ENCODE measurements around the gene C1GALT1. TPM values are rescaled to one million over a fixed set of nuclear protein-coding genes. Genes with fewer than 3 reads are reported as not detected.
"Not testable (repeated sequence)": the region's sequence is repeated elsewhere in the genome, so short reads cannot be mapped to it uniquely, and the experiment has no call there.

The C1GALT1 gene
- total RNA-seq, 1 experiment from 2014 or later, result 106 TPM

GRCh38 chr7:7152315-7152714 is 30.0 kb upstream of the C1GALT1 start (continued):
- no peak for TF ChIP-seq ZBTB43 (CRISPR knock-in tag; IDR thresholded peaks at IDR 0.05)
- no peak for TF ChIP-seq ZNF396 (CRISPR knock-in tag; IDR thresholded peaks at IDR 0.05; ENCODE audit: borderline replicate concordance)
- no peak for TF ChIP-seq TEAD4 (CRISPR knock-in tag; IDR thresholded peaks at IDR 0.05)
- no peak for TF ChIP-seq ZNF281 (CRISPR knock-in tag; IDR thresholded peaks at IDR 0.05)
- TF ChIP-seq RELA (CRISPR knock-in tag; IDR thresholded peaks at IDR 0.05; ENCODE audit: borderline replicate concordance), result no peak
- no peak for TF ChIP-seq NFYB (CRISPR knock-in tag; conservative IDR thresholded peaks at IDR 0.05; ENCODE audit: low read depth)
- no peak for TF ChIP-seq SMAD4 (CRISPR knock-in tag; IDR thresholded peaks at IDR 0.05)
- no peak for TF ChIP-seq SP1 (CRISPR knock-in tag; conservative IDR thresholded peaks at IDR 0.05)
- no peak for TF ChIP-seq CTCF (IDR thresholded peaks at IDR 0.05)
- TF ChIP-seq GRHL2 (CRISPR knock-in tag; IDR thresholded peaks at IDR 0.05; ENCODE audit: insufficient replicate concordance, severe bottlenecking), result no peak

- H3K4me3 Mint-ChIP-seq; DNase-seq (ENCODE audit: low spot score); H3K4me1 Mint-ChIP-seq; H3K27ac Mint-ChIP-seq; ATAC-seq; POLR2A ChIA-PET; H3K27me3 Mint-ChIP-seq (ENCODE audit: low read depth); CTCF ChIA-PET: not testable (repeated sequence)
- H3K36me3 Mint-ChIP-seq, result peaks cover 23% of the 10 kb centered on the region
- H3K9me3 Mint-ChIP-seq, result peaks cover 28% of the 10 kb centered on the region
Measured at GRCh38 chr7:7154355-7154754, 28.0 kb upstream of the C1GALT1 start.

- no peaks in the 10 kb centered on the region for H3K27me3 Mint-ChIP-seq (ENCODE audit: low read depth)
- peaks cover 23% of the 10 kb centered on the region for H3K36me3 Mint-ChIP-seq
- no peak overlapping the region for H3K27ac Mint-ChIP-seq
- ChIA-PET POLR2A (no interaction called here), CTCF (no interaction called here)
- no peak overlapping the region for H3K4me3 Mint-ChIP-seq
- peaks cover 11% of the 10 kb centered on the region for H3K4me1 Mint-ChIP-seq
- no peak for ATAC-seq
- no peak for DNase-seq (ENCODE audit: low spot score)
- H3K9me3 Mint-ChIP-seq, result peaks cover 28% of the 10 kb centered on the region
- TF ChIP-seq FOXP4 (CRISPR knock-in tag; IDR thresholded peaks at IDR 0.05), result no peak
- TF ChIP-seq ZNF396 (CRISPR knock-in tag; IDR thresholded peaks at IDR 0.05; ENCODE audit: borderline replicate concordance), result no peak
- no peak for TF ChIP-seq IRF1 (CRISPR knock-in tag; IDR thresholded peaks at IDR 0.05)
- no peak for TF ChIP-seq USF2 (CRISPR knock-in tag; IDR thresholded peaks at IDR 0.05)
- no peak for TF ChIP-seq SP1 (CRISPR knock-in tag; conservative IDR thresholded peaks at IDR 0.05)
- TF ChIP-seq NFYB (CRISPR knock-in tag; conservative IDR thresholded peaks at IDR 0.05; ENCODE audit: low read depth), result no peak
- TF ChIP-seq TEAD1 (CRISPR knock-in tag; IDR thresholded peaks at IDR 0.05), result no peak
- no peak for TF ChIP-seq NR2C2 (CRISPR knock-in tag; IDR thresholded peaks at IDR 0.05)
- TF ChIP-seq E2F4 (CRISPR knock-in tag; IDR thresholded peaks at IDR 0.05; ENCODE audit: borderline replicate concordance, low read depth), result no peak
Measured at GRCh38 chr7:7156663-7157062, 25.7 kb upstream of the C1GALT1 start.

All from WTC11 (cell line).